RWPE1 (cell line): ENCODE data around the gene SMIM13.
A peak's percentile ranks its signal among the peaks of the same experiment; 100 is the strongest.

ENCODE experiments used
- CTCF ChIA-PET: fragments of 350-600 bp; sonication (Branson Sonifier 250); formaldehyde crosslinking; extraction: SDS; loops from one replicate; lab custom pipeline; 2021; lab: Yijun Ruan, JAX
- POLR2A ChIA-PET: fragments of 400-600 bp; formaldehyde crosslinking; extraction: SDS; loops from one replicate; lab custom pipeline; 2020; ENCODE audit warnings: antibody characterized with exemption; ENCODE audit not compliant: low non-redundant PET; lab: Yijun Ruan, JAX
- DNase-seq: peaks from one replicate; pipeline ENCODE4 v3.0.0; 2012; ENCODE audit warnings: low spot score
- H3K27ac ChIP-seq: fragments of 450-650 bp; 2 replicates; pipeline ENCODE4 v1.5.1; 2017
- CTCF ChIP-seq: fragments of 450-650 bp; conservative IDR thresholded peaks from 2 replicates; pipeline ENCODE4 v1.5.1; 2017; ENCODE audit warnings: low read depth, mild to moderate bottlenecking

The SMIM13 gene

GRCh38 chr6:11092668-11093375, 812 bp upstream of the SMIM13 start:
- ChIA-PET CTCF (interaction anchor here (0.6 to 0.7 kb wide), 3 partner anchors 31 to 401 kb away, joined by 3 to 4 read pairs (median 3); no protein-coding TSS in a partner anchor), POLR2A (no interaction called here)
- TF ChIP-seq CTCF: no peak
- peak; percentile 45 for DNase-seq
- peak overlapping the region; percentile 87 for H3K27ac ChIP-seq

- no peak for DNase-seq
- POLR2A ChIA-PET: no interaction called here
- CTCF ChIA-PET: interaction anchor here (0.6 to 0.7 kb wide), 3 partner anchors 30 to 401 kb away, joined by 3 to 4 read pairs (median 3); no protein-coding TSS in a partner anchor
- peak overlapping the region; percentile 87 for H3K27ac ChIP-seq
- TF ChIP-seq CTCF: no peak
Measured at GRCh38 chr6:11093376-11093625, 333 bp upstream of the SMIM13 start.

GRCh38 chr6:11094411-11094851, 797 bp downstream of the SMIM13 start:
- ChIA-PET POLR2A (interaction anchor here (0.5 kb wide), 1 partner anchor 237 kb away, joined by 6 read pairs; no protein-coding TSS in a partner anchor), CTCF (no interaction called here)
- DNase-seq: peak; percentile 54
- peak overlapping the region; percentile 87 for H3K27ac ChIP-seq
- TF ChIP-seq CTCF: no peak

GRCh38 chr6:11094941-11095340, 1.3 kb downstream of the SMIM13 start:
- peak overlapping the region; percentile 61 for H3K27ac ChIP-seq
- CTCF ChIA-PET: no interaction called here
- TF ChIP-seq CTCF: no peak
- no peak for DNase-seq
- POLR2A ChIA-PET: interaction anchor here (0.5 kb wide), 1 partner anchor 238 kb away, joined by 6 read pairs; no protein-coding TSS in a partner anchor

- ChIA-PET POLR2A (interaction anchor here (0.6 kb wide), 1 partner anchor 1542 kb away, joined by 3 read pairs; no protein-coding TSS in a partner anchor), CTCF (no interaction called here)
- H3K27ac ChIP-seq: no peak overlapping the region
- no peak for TF ChIP-seq CTCF
- DNase-seq: peak; percentile 63
Measured at GRCh38 chr6:11096109-11096508, 2.5 kb downstream of the SMIM13 start.

- ChIA-PET CTCF (no interaction called here), POLR2A (no interaction called here)
- DNase-seq: no peak
- no peak for TF ChIP-seq CTCF
- H3K27ac ChIP-seq: no peak overlapping the region
Measured at GRCh38 chr6:11097476-11097875, 3.8 kb downstream of the SMIM13 start.
